Glomerular visceral epithelial cell (primary cell): ENCODE results near the gene WDR87.
"Not testable (repeated sequence)": the region's sequence is repeated elsewhere in the genome, so short reads cannot be mapped to it uniquely, and the experiment has no call there.

Experiments used
- DNase-seq: peaks from one replicate; pipeline ENCODE4 v3.0.0-alpha.2; 2016; ENCODE audit errors: extremely low spot score

Gene WDR87

DNA sequence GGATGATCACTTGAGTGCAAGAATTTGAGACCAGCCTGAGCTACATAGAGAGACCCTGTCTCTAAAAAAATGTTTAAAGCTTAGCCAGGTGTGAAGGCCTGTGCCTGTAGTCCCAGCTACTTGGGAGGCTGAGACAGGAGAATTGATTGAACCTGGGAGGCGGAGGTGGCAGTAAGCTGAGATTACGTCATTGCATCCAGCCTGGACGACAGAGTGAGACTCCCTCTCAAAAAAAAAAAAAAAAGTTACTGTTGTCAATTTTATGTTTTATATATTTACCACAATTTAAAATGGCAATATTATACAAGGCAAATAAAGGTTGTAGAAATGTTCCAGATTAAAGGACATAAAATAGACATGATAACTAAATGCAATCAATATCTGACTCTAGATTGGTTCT, 29.2 kb downstream of the WDR87 start:
- no peak for DNase-seq

DNA sequence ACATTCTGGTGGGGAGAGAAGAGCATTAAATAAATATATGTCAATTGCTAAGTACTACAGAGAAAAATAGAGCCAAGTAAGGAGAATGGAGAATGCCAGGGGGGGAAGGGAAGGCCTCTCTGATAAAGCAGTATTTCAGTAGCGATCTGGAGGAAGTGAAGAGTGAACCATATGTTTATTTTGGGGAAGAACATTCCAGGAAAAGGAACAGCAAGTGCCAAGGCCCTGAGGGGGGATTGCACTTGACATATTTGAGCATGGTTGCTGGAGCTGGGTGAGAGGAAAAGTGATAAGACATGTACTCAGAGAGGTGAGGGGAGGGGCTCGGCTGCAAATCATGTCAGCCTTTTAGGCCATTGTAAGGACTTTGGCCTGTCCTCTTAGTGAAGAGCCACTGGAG, 30.4 kb downstream of the WDR87 start:
- DNase-seq: no peak

GRCh38 chr19:37874784-37875183, 31.6 kb downstream of the WDR87 start:
- no peak for DNase-seq

DNA sequence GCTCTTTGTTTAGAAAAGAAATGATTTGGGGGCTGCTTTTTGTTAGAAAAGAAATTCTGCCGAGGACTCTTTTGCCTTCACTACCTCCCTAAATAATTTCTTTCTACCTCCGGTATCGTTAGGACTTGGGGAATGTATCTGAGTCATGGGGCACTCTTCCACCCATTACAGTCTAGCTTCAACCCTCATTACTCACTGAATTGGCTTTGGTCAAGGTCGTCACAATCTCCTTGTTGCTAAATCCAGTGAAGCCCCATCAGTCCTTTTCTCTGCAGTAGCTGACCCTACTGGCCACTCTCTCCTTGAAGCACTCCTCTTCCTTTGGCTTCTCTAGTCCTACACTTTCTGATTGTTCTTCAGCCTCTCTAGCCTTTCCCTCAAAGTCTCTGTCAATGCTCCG, 34.0 kb downstream of the WDR87 start:
- no peak for DNase-seq

- no peak for DNase-seq
Measured at GRCh38 chr19:37869766-37870340, 36.5 kb downstream of the WDR87 start.

- no peak for DNase-seq
Measured at GRCh38 chr19:37867831-37868230, 38.6 kb downstream of the WDR87 start.

- not testable (repeated sequence) for DNase-seq
Measured at GRCh38 chr19:37865930-37866329, 40.5 kb downstream of the WDR87 start.

DNA sequence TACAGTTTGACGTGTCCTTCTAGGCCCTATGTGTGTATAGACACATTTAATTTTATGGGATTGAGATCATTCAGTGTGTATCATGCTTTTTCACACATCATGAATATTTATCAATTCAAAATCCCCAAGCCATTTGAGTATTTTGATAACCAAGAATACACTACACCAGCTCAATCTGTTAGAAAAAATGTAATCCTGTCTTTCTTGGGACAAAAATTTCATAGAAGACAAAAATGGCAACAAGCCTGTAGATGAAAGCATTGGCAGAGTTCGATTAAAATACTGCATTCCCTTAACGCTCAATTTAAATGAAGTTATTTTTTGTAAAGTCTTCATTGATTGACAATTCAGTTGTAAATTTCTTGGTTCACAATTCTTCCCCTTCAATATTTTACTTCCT, 41.9 kb downstream of the WDR87 start:
- no peak for DNase-seq

DNA sequence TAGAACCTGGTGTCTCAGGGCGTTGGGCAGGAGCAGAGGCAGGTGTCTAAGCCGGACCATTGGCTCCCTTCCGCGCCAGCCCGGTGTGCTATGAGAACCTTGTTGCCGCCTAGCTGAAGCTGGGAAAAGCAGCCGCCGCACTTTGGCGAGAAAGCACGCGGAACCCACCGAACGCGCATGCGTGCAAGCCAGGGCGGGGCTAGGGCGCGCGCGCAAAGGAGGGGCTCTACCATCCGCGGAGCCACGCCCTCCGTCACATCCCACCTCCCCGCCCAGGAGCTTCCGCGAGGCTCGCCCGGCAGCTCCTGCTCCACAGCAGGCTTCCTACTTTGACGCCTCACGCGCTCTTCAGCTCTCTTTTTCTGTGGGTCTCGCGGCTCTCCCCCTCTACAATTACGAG, 51.3 kb downstream of the WDR87 start:
- DNase-seq: no peak

GRCh38 chr19:37845932-37846331, 60.5 kb downstream of the WDR87 start:
- no peak for DNase-seq
